HepG2 (cell line): ENCODE data around the gene IL1R1. TPM values are rescaled to one million over a fixed set of nuclear protein-coding genes. Genes with fewer than 3 reads are reported as not detected.

Source experiments
- GLI4 ChIP-seq: sonication (generic); formaldehyde crosslinking; IDR thresholded peaks from 2 replicates; pipeline ENCODE4 v1.5.1; 2020; ENCODE audit warnings: missing genetic modification reagents, mild to moderate bottlenecking, moderate library complexity, borderline replicate concordance
- HIVEP1 ChIP-seq: sonication (generic); formaldehyde crosslinking; IDR thresholded peaks from 2 replicates; pipeline ENCODE4 v1.4.0; 2020; ENCODE audit warnings: mild to moderate bottlenecking, missing genetic modification reagents
- HNF1B ChIP-seq: sonication (generic); formaldehyde crosslinking; IDR thresholded peaks from 2 replicates; pipeline ENCODE4 v1.5.1; 2020; ENCODE audit warnings: mild to moderate bottlenecking, moderate library complexity, missing genetic modification reagents
- KLF9 ChIP-seq: IDR thresholded peaks from 2 replicates; pipeline ENCODE4 v1.6.1; 2016; ENCODE audit warnings: low read depth
- MED8 ChIP-seq: sonication (generic); formaldehyde crosslinking; IDR thresholded peaks from 2 replicates; pipeline ENCODE4 v1.8.1; 2023; ENCODE audit warnings: mild to moderate bottlenecking, missing genetic modification reagents; ENCODE audit not compliant: insufficient replicate concordance
- RFXANK ChIP-seq: IDR thresholded peaks from 2 replicates; pipeline ENCODE4 v1.6.1; 2016
- SALL2 ChIP-seq: sonication (generic); formaldehyde crosslinking; IDR thresholded peaks from 2 replicates; pipeline ENCODE4 v1.8.1; 2023; ENCODE audit warnings: mild to moderate bottlenecking, missing genetic modification reagents, inconsistent platforms
- TFDP1 ChIP-seq: IDR thresholded peaks from 2 replicates; pipeline ENCODE4 v1.6.1; 2016; ENCODE audit warnings: missing compliant biosample characterization, missing genetic modification reagents, borderline replicate concordance
- THAP11 ChIP-seq: IDR thresholded peaks from 2 replicates; pipeline ENCODE4 v1.6.1; 2016; ENCODE audit warnings: missing biosample characterization, missing genetic modification reagents
- THAP9 ChIP-seq: sonication (generic); formaldehyde crosslinking; IDR thresholded peaks from 2 replicates; pipeline ENCODE4; 2020; ENCODE audit warnings: missing genetic modification reagents, mild to moderate bottlenecking, borderline replicate concordance
- ZFX ChIP-seq: sonication (generic); formaldehyde crosslinking; IDR thresholded peaks from 2 replicates; pipeline ENCODE4 v1.4.0; 2020; ENCODE audit warnings: mild to moderate bottlenecking, low read depth, missing genetic modification reagents, moderate library complexity
- ZNF263 ChIP-seq: sonication (generic); formaldehyde crosslinking; IDR thresholded peaks from 2 replicates; pipeline ENCODE4 v1.4.0; 2020; ENCODE audit warnings: missing genetic modification reagents
- ZNF275 ChIP-seq: sonication (generic); formaldehyde crosslinking; IDR thresholded peaks from 2 replicates; pipeline ENCODE4 v1.8.0; 2022; ENCODE audit warnings: missing genetic modification reagents, mild to moderate bottlenecking, inconsistent platforms, borderline replicate concordance
- ZNF282 ChIP-seq: fragments of 450-650 bp; IDR thresholded peaks from 2 replicates; pipeline ENCODE4 v1.6.1; 2018; ENCODE audit not compliant: partially characterized antibody
- ZNF354B ChIP-seq: sonication (generic); formaldehyde crosslinking; IDR thresholded peaks from 2 replicates; pipeline ENCODE4 v1.8.0; 2022; ENCODE audit warnings: mild to moderate bottlenecking, missing genetic modification reagents
- ZNF530 ChIP-seq: sonication (generic); formaldehyde crosslinking; IDR thresholded peaks from 2 replicates; pipeline ENCODE4 v1.5.0; 2020; ENCODE audit warnings: low read depth, mild to moderate bottlenecking, missing genetic modification reagents
- ZNF558 ChIP-seq: sonication (generic); formaldehyde crosslinking; IDR thresholded peaks from 2 replicates; pipeline ENCODE4 v1.9.0; 2022; ENCODE audit warnings: mild to moderate bottlenecking, missing genetic modification reagents, borderline replicate concordance
- ZNF563 ChIP-seq: sonication (generic); formaldehyde crosslinking; IDR thresholded peaks from 2 replicates; pipeline ENCODE4 v1.8.0; 2022; ENCODE audit warnings: mild to moderate bottlenecking, moderate library complexity, missing genetic modification reagents
- ZNF619 ChIP-seq: sonication (generic); formaldehyde crosslinking; IDR thresholded peaks from 2 replicates; pipeline ENCODE4 v1.4.0; 2020; ENCODE audit warnings: mild to moderate bottlenecking, missing genetic modification reagents
- ZNF788 ChIP-seq: sonication (generic); formaldehyde crosslinking; IDR thresholded peaks from 2 replicates; pipeline ENCODE4 v1.5.0; 2020; ENCODE audit warnings: mild to moderate bottlenecking, missing genetic modification reagents, borderline replicate concordance
- ZSCAN25 ChIP-seq: sonication (generic); formaldehyde crosslinking; IDR thresholded peaks from 2 replicates; pipeline ENCODE4 v1.8.0; 2022; ENCODE audit warnings: mild to moderate bottlenecking, missing genetic modification reagents
- polyA plus RNA-seq, 8 experiments: library from polyadenylated mRNA; depleted of rRNA in 3 of 8; stranded (reverse) in 7 of 8; unstranded in 1 of 8; fragments of >200 nt; fragmentation: Illumina TruSeq in 4 of 8; extraction: Trizol in 4 of 8; gene quantifications; 2 replicates each; pipeline versions ENCODE4 v1.2.1 to v1.2.3, GENCODE V29; 2011 to 2016; ENCODE audit warnings: low read depth in 4 of 8, missing spikeins in 1 of 8, mixed read lengths in 1 of 8; ENCODE audit not compliant: insufficient read depth in 1 of 8
- total RNA-seq, 5 experiments: library from RNA; depleted of rRNA; stranded (reverse); fragments of >200 nt; fragmentation: Illumina TruSeq; extraction: Trizol; gene quantifications; 2 replicates each; pipeline ENCODE4 v1.2.3, GENCODE V29; 2016; ENCODE audit warnings: low read depth in 1 of 5

IL1R1 gene
- total and polyA plus RNA-seq, 2 of the 13 experiments (the other 11 are each of a cell fraction or from before 2014, with no cell fraction given) = 38.0 to 93.1 TPM

GRCh38 chr2:102142829-102143449, 393 bp downstream of the IL1R1 start (continued):
- TF ChIP-seq THAP9 (CRISPR knock-in tag) (no peak), HNF1B (CRISPR knock-in tag) (no peak), ZNF530 (CRISPR knock-in tag) (no peak), MED8 (CRISPR knock-in tag) (peak; percentile 43), RFXANK (CRISPR knock-in tag) (no peak), THAP11 (CRISPR knock-in tag) (no peak), ZNF275 (CRISPR knock-in tag) (no peak), ZNF354B (CRISPR knock-in tag) (no peak), ZNF558 (CRISPR knock-in tag) (no peak), ZNF788 (peak; percentile 21), KLF9 (CRISPR knock-in tag) (no peak), ZNF563 (CRISPR knock-in tag) (0 out of 2 replicates have a peak, but pooled peaks have one; percentile 13), ZNF282 (no peak), ZSCAN25 (CRISPR knock-in tag) (peak; percentile 88), ZNF263 (peak; percentile 81), HIVEP1 (0 out of 2 replicates have a peak, but pooled peaks have one; percentile 9), GLI4 (CRISPR knock-in tag) (no peak), TFDP1 (no peak), ZNF619 (CRISPR knock-in tag) (0 out of 2 replicates have a peak, but pooled peaks have one; percentile 40), ZFX (CRISPR knock-in tag) (peak; percentile 51; the same call in 1 of the 2 replicates), SALL2 (CRISPR knock-in tag) (0 out of 2 replicates have a peak, but pooled peaks have one; percentile 59)
